SK-N-SH (cell line): ENCODE measurements around the gene CNPY4. TPM values are rescaled to one million over a fixed set of nuclear protein-coding genes. Genes with fewer than 3 reads are reported as not detected.

Experiments
- CTCF ChIA-PET: fragments of 300-600, 350-600 bp; formaldehyde crosslinking; extraction: SDS; loops from one replicate; lab custom pipeline; 2021; lab: Yijun Ruan, JAX
- POLR2A ChIA-PET: fragments of 350-600 bp; sonication (Branson Sonifier 250); formaldehyde crosslinking; extraction: SDS; loops from one replicate; lab custom pipeline; 2020; ENCODE audit warnings: antibody characterized with exemption, inconsistent platforms; lab: Yijun Ruan, JAX
- DNase-seq: peaks from one replicate; pipeline ENCODE4 v3.0.0; 2012
- H2AFZ ChIP-seq: fragments of 200-600 bp; sonication (generic); 2 replicates; pipeline ENCODE4 v1.8.1; 2016; ENCODE audit warnings: antibody characterized with exemption, mild to moderate bottlenecking, low read depth
- H3F3A ChIP-seq: fragments of 200-600 bp; sonication (generic); replicated peaks from 2 replicates; pipeline ENCODE3; 2016; ENCODE audit warnings: antibody characterized with exemption, mild to moderate bottlenecking; ENCODE audit not compliant: insufficient read depth
- H3K27ac ChIP-seq, 2 experiments: fragments of 200-500 bp in 1 of 2; fragments of 200-600 bp in 1 of 2; sonication (Bioruptor generic) in 1 of 2; sonication (generic), shearing (Covaris generic) in 1 of 2; 2 replicates each; pipeline versions ENCODE4 v1.5.1 to v1.6.1; 2014 to 2016; ENCODE audit warnings: low read depth in 2 of 2, inconsistent platforms in 1 of 2, low read length in 1 of 2, mild to moderate bottlenecking in 1 of 2, mixed read lengths in 1 of 2
- H3K27me3 ChIP-seq: fragments of 200-600 bp; sonication (generic), shearing (Covaris generic); 2 replicates; pipeline ENCODE4 v1.6.1; 2016; ENCODE audit warnings: mixed run types; ENCODE audit not compliant: insufficient read depth
- H3K36me3 ChIP-seq, 2 experiments: fragments of 200-500 bp in 1 of 2; fragments of 200-600 bp in 1 of 2; sonication (Bioruptor generic) in 1 of 2; sonication (generic) in 1 of 2; replicated peaks in 1 of 2; 2 replicates each; pipeline versions ENCODE3 to v1.5.1; 2014 to 2016; ENCODE audit warnings: low read length in 1 of 2, mild to moderate bottlenecking in 1 of 2; ENCODE audit not compliant: insufficient read depth in 2 of 2, control insufficient read depth in 1 of 2
- H3K4me1 ChIP-seq, 2 experiments: fragments of 200-500 bp in 1 of 2; fragments of 200-600 bp in 1 of 2; sonication (Bioruptor generic) in 1 of 2; sonication (generic), shearing (Covaris generic) in 1 of 2; 2 replicates each; pipeline versions ENCODE4 v1.5.1 to v1.6.1; 2014 to 2016; ENCODE audit warnings: low read depth in 1 of 2, low read length in 1 of 2, mixed run types in 1 of 2; ENCODE audit not compliant: insufficient read depth in 2 of 2, control insufficient read depth in 1 of 2
- H3K4me2 ChIP-seq: fragments of 200-600 bp; sonication (generic), shearing (Covaris generic); 2 replicates; pipeline ENCODE4 v1.6.1; 2017; ENCODE audit warnings: mixed run types
- H3K4me3 ChIP-seq, 2 experiments: fragments of 200-500 bp in 1 of 2; fragments of 200-600 bp in 1 of 2; sonication (Bioruptor generic) in 1 of 2; sonication (generic), shearing (Covaris generic) in 1 of 2; 2 replicates each; pipeline versions ENCODE4 v1.5.1 to v1.8.1; 2014 to 2016; ENCODE audit warnings: low read depth in 2 of 2, inconsistent platforms in 1 of 2, low read length in 1 of 2, mild to moderate bottlenecking in 1 of 2, mixed read lengths in 1 of 2, moderate library complexity in 1 of 2
- H3K79me2 ChIP-seq: fragments of 200-600 bp; sonication (generic); 2 replicates; pipeline ENCODE4 v1.8.1; 2017; ENCODE audit warnings: mild to moderate bottlenecking; ENCODE audit not compliant: insufficient read depth
- H3K9ac ChIP-seq: fragments of 200-600 bp; sonication (generic); 2 replicates; pipeline ENCODE4 v1.6.1; 2017; ENCODE audit warnings: mixed run types
- H3K9me2 ChIP-seq: fragments of 200-600 bp; sonication (generic); 2 replicates; pipeline ENCODE4 v1.6.1; 2017; ENCODE audit warnings: mixed run types
- H3K9me3 ChIP-seq: fragments of 200-600 bp; sonication (generic); 2 replicates; pipeline ENCODE4 v1.6.1; 2017; ENCODE audit warnings: mixed run types, mild to moderate bottlenecking, moderate library complexity
- H4K20me1 ChIP-seq: fragments of 200-600 bp; sonication (generic); 2 replicates; pipeline ENCODE4 v1.6.1; 2017; ENCODE audit warnings: mild to moderate bottlenecking, mixed run types; ENCODE audit not compliant: insufficient read depth
- EZH2phosphoT487 ChIP-seq: fragments of 200-600 bp; sonication (generic); IDR thresholded peaks from 2 replicates; pipeline ENCODE4 v1.6.1; 2017; ENCODE audit warnings: low read depth, mixed run types, mild to moderate bottlenecking, antibody characterized with exemption, moderate library complexity, borderline replicate concordance
- FOXM1 ChIP-seq: IDR thresholded peaks from 2 replicates; pipeline ENCODE4 v1.4.0; 2012; ENCODE audit warnings: low read depth, mild to moderate bottlenecking
- GATA2 ChIP-seq: sonication (generic); formaldehyde crosslinking; IDR thresholded peaks from 2 replicates; pipeline ENCODE4 v1.5.0; 2020; ENCODE audit warnings: mild to moderate bottlenecking, missing genetic modification reagents
- MAX ChIP-seq: IDR thresholded peaks from 2 replicates; pipeline ENCODE4 v1.4.0; 2012; ENCODE audit warnings: low read depth
- MEF2A ChIP-seq: IDR thresholded peaks from 2 replicates; pipeline ENCODE4 v1.4.0; 2012; ENCODE audit warnings: low read depth, borderline replicate concordance
- POLR2AphosphoS5 ChIP-seq: IDR thresholded peaks from 2 replicates; pipeline ENCODE4 v1.6.1; 2012; ENCODE audit warnings: low read depth, low read length
- RAD21 ChIP-seq: IDR thresholded peaks from 2 replicates; pipeline ENCODE4 v1.6.1; 2012; ENCODE audit warnings: mild to moderate bottlenecking, low read length
- RXRA ChIP-seq: IDR thresholded peaks from 2 replicates; pipeline ENCODE4 v1.4.0; 2012; ENCODE audit warnings: low read depth, mild to moderate bottlenecking, borderline replicate concordance
- SIN3A ChIP-seq: IDR thresholded peaks from 2 replicates; pipeline ENCODE4 v1.6.1; 2012; ENCODE audit warnings: low read depth, mild to moderate bottlenecking, low read length, moderate library complexity, borderline replicate concordance
- WGBS: methylation state at CpG from one replicate; pipeline ENCODE4 v1.1.6; 2017; ENCODE audit warnings: low lambda C conversion rate; 5-methylcytosine and 5-hydroxymethylcytosine counted together
- polyA plus RNA-seq, 3 experiments: library from polyadenylated mRNA; depleted of rRNA; stranded (reverse); fragments of >200 nt; gene quantifications; 2 replicates each; pipeline ENCODE4 v1.2.3, GENCODE V29; 2012

CNPY4 gene
- polyA plus RNA-seq, 1 of the 3 experiments (the other 2 are of a cell fraction), result 52.0 TPM

- POLR2A ChIA-PET, result interaction anchor here (5.3 kb wide), 1 partner anchor 21 kb away, joined by 70 read pairs; the partner anchor contains the start of genes AP4M1 and MCM7
- CTCF ChIA-PET, result interaction anchor here (5.0 kb wide), 1 partner anchor 9 kb away, joined by 40 read pairs; no protein-coding TSS in a partner anchor
- 93% methylated on average over 13 of the region's 13 CpGs for WGBS
Measured at GRCh38 chr7:100122067-100122466, 2.6 kb downstream of the CNPY4 start.

GRCh38 chr7:100122568-100122967, 3.1 kb downstream of the CNPY4 start:
- H3K9ac ChIP-seq, result no peak overlapping the region
- no peak overlapping the region for H2AFZ ChIP-seq
- H3K9me3 ChIP-seq, result no peaks in the 10 kb centered on the region
- TF ChIP-seq SIN3A, result no peak
- TF ChIP-seq RXRA, result no peak
- TF ChIP-seq RAD21, result no peak
- TF ChIP-seq MEF2A, result no peak
- no peak for TF ChIP-seq POLR2AphosphoS5
- TF ChIP-seq MAX, result no peak
- no peak for TF ChIP-seq EZH2phosphoT487
- no peak for TF ChIP-seq FOXM1
- TF ChIP-seq GATA2 (CRISPR knock-in tag), result no peak
- TF ChIP-seq, all 33 proteins: peak for 0
- no peak overlapping the region for H3K27ac ChIP-seq
- no peak for DNase-seq
- H3F3A ChIP-seq, result peaks cover 45% of the 10 kb centered on the region
- H3K79me2 ChIP-seq, result peaks cover 73% of the 10 kb centered on the region
- H3K4me3 ChIP-seq, result no peak overlapping the region
- 91% methylated on average over 1 of the region's 1 CpG for WGBS
- H3K36me3 ChIP-seq, result peaks cover 13 to 22% of the 10 kb centered on the region in 2 experiments
- ChIA-PET POLR2A (interaction anchor here (1.0 to 5.3 kb wide), 2 partner anchors 17 to 22 kb away, joined by 3 to 70 read pairs; partner anchors contain the start of genes AP4M1 and MCM7), CTCF (interaction anchor here (0.8 to 5.0 kb wide), 2 partner anchors 9 to 98 kb away, joined by 3 to 40 read pairs; no protein-coding TSS in a partner anchor)
- H3K4me1 ChIP-seq, result peaks cover 11 to 15% of the 10 kb centered on the region in 2 experiments; a peak in 3 of 4 replicates
- H3K9me2 ChIP-seq, result no peaks in the 10 kb centered on the region
- no peaks in the 10 kb centered on the region for H3K27me3 ChIP-seq
- H4K20me1 ChIP-seq, result no peaks in the 10 kb centered on the region
- no peak overlapping the region for H3K4me2 ChIP-seq

More at GRCh38 chr7:100122067-100122466, 2.6 kb downstream of the CNPY4 start:
- no peaks in the 10 kb centered on the region for H3K9me2 ChIP-seq
- no peaks in the 10 kb centered on the region for H3K9me3 ChIP-seq
- no peak for TF ChIP-seq FOXM1
- TF ChIP-seq, all 33 proteins: peak for 0
- Histone ChIP-seq H3K4me2 (no peak overlapping the region), H3K4me1 (peaks cover 11 to 15% of the 10 kb centered on the region in 2 experiments; a peak in 3 of 4 replicates), H3K4me3 (no peak overlapping the region), H2AFZ (no peak overlapping the region), H3F3A (peaks cover 45% of the 10 kb centered on the region), H3K27ac (no peak overlapping the region), H3K27me3 (no peaks in the 10 kb centered on the region), H3K9ac (no peak overlapping the region), H4K20me1 (no peaks in the 10 kb centered on the region), H3K79me2 (peaks cover 74% of the 10 kb centered on the region), H3K36me3 (peaks cover 13 to 22% of the 10 kb centered on the region in 2 experiments)
- DNase-seq, result no peak
